Osteocyte (in vitro differentiated cells): ENCODE results near the gene NFIA. TPM values are rescaled to one million over a fixed set of nuclear protein-coding genes. Genes with fewer than 3 reads are reported as not detected.

Experiments used
- DNase-seq: peaks from one replicate; pipeline ENCODE4 v3.0.0; 2021; ENCODE audit warnings: mixed read lengths; ENCODE audit not compliant: unreplicated experiment; ENCODE audit errors: extremely low spot score
- H3K27ac Mint-ChIP-seq: one replicate; pipeline ENCODE4 v1.8.0; 2021; ENCODE audit warnings: mild to moderate bottlenecking, mixed read lengths; ENCODE audit not compliant: unreplicated experiment
- H3K27me3 Mint-ChIP-seq: one replicate; pipeline ENCODE4 v1.8.0; 2021; ENCODE audit warnings: mixed read lengths; ENCODE audit not compliant: unreplicated experiment
- H3K36me3 Mint-ChIP-seq: one replicate; pipeline ENCODE4 v1.8.0; 2021; ENCODE audit warnings: mixed read lengths; ENCODE audit not compliant: unreplicated experiment
- H3K4me1 Mint-ChIP-seq: one replicate; pipeline ENCODE4 v1.8.0; 2021; ENCODE audit warnings: mixed read lengths; ENCODE audit not compliant: unreplicated experiment
- H3K4me3 Mint-ChIP-seq: one replicate; pipeline ENCODE4 v1.8.0; 2021; ENCODE audit warnings: mild to moderate bottlenecking, moderate library complexity, mixed read lengths; ENCODE audit not compliant: unreplicated experiment
- H3K9me3 Mint-ChIP-seq: one replicate; pipeline ENCODE4 v1.8.0; 2021; ENCODE audit warnings: mixed read lengths; ENCODE audit not compliant: unreplicated experiment
- total RNA-seq: library from RNA; stranded (reverse); gene quantifications from 2 replicates; pipeline ENCODE4 v1.2.1, GENCODE V29; 2021
- TF ChIP-seq, protein P1 (sequence below): fragments of 200-600 bp; sonication (generic); IDR thresholded peaks from 2 replicates; pipeline ENCODE4 v1.5.0; 2021; ENCODE audit warnings: antibody characterized with exemption, mild to moderate bottlenecking, moderate library complexity

NFIA gene
- total RNA-seq, 1 donor from 2014 or later: 46.7 TPM

DNA sequence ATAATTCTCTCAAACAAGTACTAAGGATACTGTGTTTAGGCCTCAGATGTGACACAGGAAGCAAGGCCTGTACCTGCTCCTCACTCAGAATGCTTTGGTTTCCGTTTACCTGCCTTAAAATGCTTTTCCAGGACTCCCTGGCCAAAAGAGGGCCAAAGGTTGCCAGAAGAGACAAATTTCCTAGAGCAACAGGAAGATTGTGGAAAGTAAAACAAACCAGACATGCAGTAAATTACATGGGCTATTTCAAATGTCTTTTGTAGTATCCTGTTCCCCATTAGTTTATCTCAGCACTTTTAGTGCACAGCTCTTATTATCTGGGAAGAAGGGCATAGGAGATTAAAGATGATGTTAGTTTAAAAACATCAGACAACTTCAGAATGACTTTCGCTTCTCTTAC is 280.0 kb downstream of the NFIA start:
- H3K27me3 Mint-ChIP-seq: no peaks in the 10 kb centered on the region
- TF ChIP-seq, protein P1, sequence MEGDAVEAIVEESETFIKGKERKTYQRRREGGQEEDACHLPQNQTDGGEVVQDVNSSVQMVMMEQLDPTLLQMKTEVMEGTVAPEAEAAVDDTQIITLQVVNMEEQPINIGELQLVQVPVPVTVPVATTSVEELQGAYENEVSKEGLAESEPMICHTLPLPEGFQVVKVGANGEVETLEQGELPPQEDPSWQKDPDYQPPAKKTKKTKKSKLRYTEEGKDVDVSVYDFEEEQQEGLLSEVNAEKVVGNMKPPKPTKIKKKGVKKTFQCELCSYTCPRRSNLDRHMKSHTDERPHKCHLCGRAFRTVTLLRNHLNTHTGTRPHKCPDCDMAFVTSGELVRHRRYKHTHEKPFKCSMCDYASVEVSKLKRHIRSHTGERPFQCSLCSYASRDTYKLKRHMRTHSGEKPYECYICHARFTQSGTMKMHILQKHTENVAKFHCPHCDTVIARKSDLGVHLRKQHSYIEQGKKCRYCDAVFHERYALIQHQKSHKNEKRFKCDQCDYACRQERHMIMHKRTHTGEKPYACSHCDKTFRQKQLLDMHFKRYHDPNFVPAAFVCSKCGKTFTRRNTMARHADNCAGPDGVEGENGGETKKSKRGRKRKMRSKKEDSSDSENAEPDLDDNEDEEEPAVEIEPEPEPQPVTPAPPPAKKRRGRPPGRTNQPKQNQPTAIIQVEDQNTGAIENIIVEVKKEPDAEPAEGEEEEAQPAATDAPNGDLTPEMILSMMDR: no peak
- H3K4me3 Mint-ChIP-seq: no peak overlapping the region
- H3K4me1 Mint-ChIP-seq: no peaks in the 10 kb centered on the region
- H3K27ac Mint-ChIP-seq: no peak overlapping the region
- H3K36me3 Mint-ChIP-seq: peaks cover 16% of the 10 kb centered on the region
- no peaks in the 10 kb centered on the region for H3K9me3 Mint-ChIP-seq
- no peak for DNase-seq

DNA sequence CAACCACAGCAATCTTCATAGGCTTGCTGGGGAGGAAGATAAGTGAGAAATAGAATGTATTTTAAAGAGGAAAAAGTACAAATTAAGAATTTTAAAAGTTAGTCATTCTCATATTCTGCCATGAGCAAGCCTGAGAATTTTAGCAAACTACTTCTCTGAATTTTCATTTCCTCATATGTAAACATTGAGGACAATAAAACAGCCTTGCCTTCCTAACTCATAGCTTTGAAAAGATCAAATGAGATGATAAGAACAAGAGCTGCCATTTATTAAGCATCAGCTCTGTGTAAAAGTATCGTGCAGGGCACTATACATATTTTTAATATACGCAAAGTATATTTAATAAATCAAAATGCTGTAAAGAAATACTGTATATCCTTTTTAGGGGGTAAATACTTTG is 286.0 kb downstream of the NFIA start:
- Mint-ChIP-seq H3K36me3 (peaks cover 14% of the 10 kb centered on the region), H3K27ac (no peak overlapping the region), H3K27me3 (no peaks in the 10 kb centered on the region), H3K4me1 (no peaks in the 10 kb centered on the region), H3K4me3 (no peak overlapping the region), H3K9me3 (no peaks in the 10 kb centered on the region)
- TF ChIP-seq, protein P1: no peak
- no peak for DNase-seq

DNA sequence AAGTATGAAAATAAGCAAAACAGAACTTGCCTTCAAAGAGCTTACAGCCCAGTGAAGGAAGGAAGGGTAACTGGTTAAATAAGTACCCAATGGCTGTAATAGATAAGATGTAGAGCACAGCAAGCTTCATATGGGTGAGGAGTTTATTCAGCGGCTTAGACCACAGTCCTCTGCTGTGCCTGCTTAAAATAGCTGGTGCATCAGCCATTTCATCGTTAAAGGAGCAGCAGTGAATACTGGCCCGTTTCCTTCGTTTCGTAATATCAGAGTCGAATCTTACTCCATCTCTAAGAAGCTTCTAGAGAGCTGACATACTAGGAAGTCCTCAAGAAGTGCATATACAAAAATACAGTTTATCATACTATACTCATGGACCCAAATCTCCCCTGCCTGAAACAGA is 286.5 kb downstream of the NFIA start:
- TF ChIP-seq, protein P1: no peak

DNA sequence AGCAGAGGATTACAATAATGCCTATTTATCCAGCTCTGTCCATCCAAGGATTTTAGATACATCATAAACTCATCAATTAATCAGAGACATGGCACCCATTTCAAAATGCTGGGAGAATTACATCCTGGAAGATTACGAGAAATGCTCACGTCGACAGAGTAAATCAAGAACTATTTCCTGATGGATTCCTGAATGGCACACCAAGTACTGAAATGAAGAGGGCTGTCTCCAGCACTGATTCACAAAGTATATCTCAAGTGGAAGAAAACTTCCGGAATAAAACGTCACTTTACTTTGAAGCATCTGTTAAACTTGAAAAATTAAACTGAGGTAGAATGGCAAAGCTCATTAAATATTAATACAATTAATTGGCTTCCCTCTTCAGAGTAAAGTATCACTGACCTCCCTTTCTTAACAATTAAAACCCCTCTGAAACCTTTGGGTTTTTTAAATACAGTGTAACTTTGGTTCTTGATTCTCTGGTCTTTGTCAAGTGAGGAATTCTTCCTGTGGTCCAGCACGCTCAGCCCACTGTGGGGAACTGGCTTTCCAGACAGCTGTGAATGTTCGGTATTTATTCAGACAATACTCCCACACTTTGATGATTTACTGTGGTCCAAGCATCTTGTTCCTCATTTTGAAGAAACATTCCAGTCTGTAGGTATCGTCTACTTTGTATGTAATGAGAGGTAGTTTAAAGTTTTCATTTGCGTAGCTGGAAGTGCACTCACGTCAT is 288.0 kb downstream of the NFIA start:
- H3K9me3 Mint-ChIP-seq: no peaks in the 10 kb centered on the region
- H3K27me3 Mint-ChIP-seq: no peaks in the 10 kb centered on the region
- no peak overlapping the region for H3K27ac Mint-ChIP-seq
- no peak for DNase-seq
- peaks cover 14% of the 10 kb centered on the region for H3K36me3 Mint-ChIP-seq
- H3K4me3 Mint-ChIP-seq: no peak overlapping the region
- TF ChIP-seq, protein P1: no peak
- no peaks in the 10 kb centered on the region for H3K4me1 Mint-ChIP-seq

More for the DNA sequence above, 286.5 kb downstream of the NFIA start:
- Mint-ChIP-seq H3K27ac (no peak overlapping the region), H3K9me3 (no peaks in the 10 kb centered on the region), H3K36me3 (peaks cover 14% of the 10 kb centered on the region), H3K27me3 (no peaks in the 10 kb centered on the region), H3K4me1 (no peaks in the 10 kb centered on the region), H3K4me3 (no peak overlapping the region)
- no peak for DNase-seq

DNA sequence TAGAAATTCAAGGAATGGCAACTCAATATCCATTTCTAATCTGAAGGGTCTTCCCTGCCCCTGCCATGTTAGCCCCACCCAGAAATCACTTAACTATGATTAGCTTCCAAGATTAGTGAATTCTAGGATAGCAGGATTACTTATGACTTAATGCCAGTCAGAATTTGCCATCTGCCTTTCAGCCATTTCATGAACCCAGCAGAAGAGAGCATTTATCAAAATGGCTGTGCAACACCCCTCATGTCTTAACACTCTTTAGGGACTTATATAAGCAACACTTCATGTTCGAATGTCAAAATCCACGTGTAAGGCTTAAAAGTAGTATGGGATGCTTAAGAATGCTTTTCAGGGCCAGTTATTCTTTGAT is 288.5 kb downstream of the NFIA start:
- no peaks in the 10 kb centered on the region for H3K4me1 Mint-ChIP-seq
- TF ChIP-seq, protein P1: no peak
- peaks cover 14% of the 10 kb centered on the region for H3K36me3 Mint-ChIP-seq
- no peak for DNase-seq
- H3K27ac Mint-ChIP-seq: no peak overlapping the region
- no peak overlapping the region for H3K4me3 Mint-ChIP-seq
- H3K9me3 Mint-ChIP-seq: no peaks in the 10 kb centered on the region
- no peaks in the 10 kb centered on the region for H3K27me3 Mint-ChIP-seq
